SK-N-MC (cell line): ENCODE results near the gene MR1.

ENCODE experiments used
- EZH2 ChIP-seq: fragments of 200-600 bp; sonication (generic); IDR thresholded peaks from one replicate; pipeline ENCODE4 v1.6.1; 2017; ENCODE audit warnings: antibody characterized with exemption
- FOXP2 ChIP-seq: optimal IDR thresholded peaks from 2 replicates; pipeline ENCODE3; 2011; ENCODE audit warnings: mild to moderate bottlenecking, moderate library complexity; ENCODE audit not compliant: insufficient read depth; ENCODE audit errors: extremely low read length, control extremely low read depth

GRCh38 chr1:181044449-181044966 is 10.7 kb downstream of the MR1 start:
- TF ChIP-seq FOXP2 (no peak), EZH2 (no peak)
